Measurements from ENCODE around the gene CALR.
A peak's percentile ranks its signal among the peaks of the same experiment; 100 is the strongest.
"Not testable (repeated sequence)": the region's sequence is repeated elsewhere in the genome, so short reads cannot be mapped to it uniquely, and the experiment has no call there.

Gene CALR

DNA sequence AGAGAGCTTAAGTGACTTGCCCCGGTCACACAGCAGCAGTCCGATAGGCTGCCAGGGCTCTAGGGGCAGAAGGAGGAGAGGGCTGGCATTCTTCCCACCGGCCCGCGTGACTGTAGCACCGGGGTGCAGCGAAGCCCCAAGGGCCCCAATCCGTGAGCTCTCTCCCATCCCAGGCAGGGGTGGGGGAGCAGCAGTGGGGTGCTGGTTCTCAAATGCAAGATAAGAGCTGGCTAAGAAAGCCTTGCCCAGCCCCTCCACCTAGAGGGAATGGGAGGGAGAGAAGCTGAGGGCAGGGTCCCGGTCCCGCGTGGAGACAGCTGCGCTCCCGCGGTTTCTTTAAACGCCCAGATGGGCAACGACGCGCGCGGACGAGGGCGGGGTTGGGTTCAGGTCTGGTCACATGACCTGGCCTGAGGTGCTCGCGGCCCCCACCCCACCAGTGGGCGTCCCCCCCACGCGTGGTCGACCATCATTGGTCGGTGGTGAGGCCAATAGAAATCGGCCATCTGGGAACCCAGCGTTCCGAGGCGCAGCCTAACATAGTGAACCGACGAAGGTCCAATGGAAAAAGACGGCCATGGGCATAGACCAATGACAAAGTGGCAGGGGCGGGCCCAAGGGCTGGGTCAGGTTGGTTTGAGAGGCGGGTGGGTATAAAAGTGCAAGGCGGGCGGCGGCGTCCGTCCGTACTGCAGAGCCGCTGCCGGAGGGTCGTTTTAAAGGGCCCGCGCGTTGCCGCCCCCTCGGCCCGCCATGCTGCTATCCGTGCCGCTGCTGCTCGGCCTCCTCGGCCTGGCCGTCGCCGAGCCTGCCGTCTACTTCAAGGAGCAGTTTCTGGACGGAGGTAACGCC lies at the start of gene CALR:
CALR (plus strand) TSS at position 683 of the 852 bp plus-strand sequence; CDS start at position 754, 71 bp downstream.
- peak; percentile 100 for DNase-seq

DNA sequence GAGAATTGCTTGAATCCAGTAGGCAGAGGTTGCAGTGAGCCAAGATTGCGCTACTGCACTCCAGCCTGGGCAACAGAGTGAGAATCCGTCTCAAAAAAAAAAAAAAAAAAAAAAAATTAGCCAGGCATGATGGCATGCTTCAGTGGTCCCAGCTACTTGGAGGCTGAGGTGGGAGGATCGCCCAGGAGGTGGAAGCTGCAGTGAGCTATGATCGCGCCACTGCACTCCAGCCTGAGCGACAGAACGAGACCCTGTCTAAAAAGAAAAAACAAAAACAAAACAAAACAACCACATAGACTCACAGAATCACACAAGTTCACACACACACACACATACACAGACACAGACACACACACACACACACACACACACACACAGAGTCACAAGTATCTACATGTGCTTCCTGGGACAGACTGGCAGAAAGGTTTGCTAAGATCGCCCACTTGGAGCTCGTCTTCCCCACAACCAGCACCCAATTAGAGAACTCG lies 48.1 kb upstream of the CALR start:
- DNase-seq, result not testable (repeated sequence)

DNA sequence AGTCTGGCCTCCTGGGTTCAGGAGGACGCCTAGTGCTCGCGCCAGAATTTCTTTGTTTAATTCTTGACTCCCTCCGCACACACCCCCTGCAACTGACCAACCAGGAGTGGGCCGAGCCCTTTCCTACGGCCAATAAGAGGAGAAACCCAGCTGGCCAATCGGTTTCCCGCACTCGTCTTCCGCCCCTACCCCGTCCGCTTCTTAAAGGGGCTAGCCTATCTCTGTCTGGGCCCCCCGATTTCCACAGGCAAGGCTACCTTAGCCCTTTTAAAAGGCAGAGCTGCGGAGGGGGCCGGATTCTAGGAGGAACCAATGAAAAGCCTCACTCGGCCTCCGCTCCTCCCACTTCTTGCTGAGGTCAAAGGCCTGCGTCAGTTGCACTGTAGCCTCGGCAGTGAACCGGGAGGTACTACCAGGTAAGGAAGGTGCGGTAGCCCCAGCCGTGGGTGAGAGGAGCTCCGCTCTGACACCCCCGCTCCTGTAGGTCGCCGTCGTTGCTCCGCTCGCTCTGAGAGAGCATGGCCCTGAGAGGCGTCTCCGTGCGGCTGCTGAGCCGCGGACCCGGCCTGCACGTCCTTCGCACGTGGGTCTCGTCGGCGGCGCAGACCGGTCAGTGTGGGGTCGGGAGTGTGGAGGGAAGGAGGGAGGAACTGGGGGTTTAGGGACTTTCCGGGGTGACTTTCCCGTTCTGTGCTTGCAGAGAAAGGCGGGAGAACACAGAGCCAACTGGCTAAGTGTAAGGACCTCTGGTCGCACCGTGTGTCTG lies 47.4 kb upstream of the CALR start, which contains the start of gene GCDH:
GCDH (plus strand) TSS at position 374 of the 766 bp plus-strand sequence; CDS start at position 519, 145 bp downstream.
- DNase-seq, result peak; percentile 100

DNA sequence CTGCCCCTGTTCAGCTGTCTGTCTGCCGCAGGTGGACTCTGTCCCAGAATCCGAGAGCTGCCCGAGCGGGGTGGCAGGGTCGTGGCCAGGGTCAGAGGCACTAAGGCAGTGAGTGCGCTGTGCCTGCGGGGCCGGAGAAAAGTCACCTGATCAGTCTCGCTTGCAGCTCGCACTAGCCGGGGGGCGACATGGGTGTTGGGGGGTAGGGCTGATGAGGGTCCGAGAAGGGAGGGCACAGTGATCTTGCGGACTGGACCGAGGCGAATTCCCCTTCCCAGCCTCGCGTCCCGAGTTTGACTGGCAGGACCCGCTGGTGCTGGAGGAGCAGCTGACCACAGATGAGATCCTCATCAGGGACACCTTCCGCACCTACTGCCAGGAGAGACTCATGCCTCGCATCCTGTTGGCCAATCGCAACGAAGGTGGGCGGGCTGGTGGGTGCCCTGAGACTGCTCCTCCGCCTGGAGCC lies 46.8 kb upstream of the CALR start:
- no peak for DNase-seq

DNA sequence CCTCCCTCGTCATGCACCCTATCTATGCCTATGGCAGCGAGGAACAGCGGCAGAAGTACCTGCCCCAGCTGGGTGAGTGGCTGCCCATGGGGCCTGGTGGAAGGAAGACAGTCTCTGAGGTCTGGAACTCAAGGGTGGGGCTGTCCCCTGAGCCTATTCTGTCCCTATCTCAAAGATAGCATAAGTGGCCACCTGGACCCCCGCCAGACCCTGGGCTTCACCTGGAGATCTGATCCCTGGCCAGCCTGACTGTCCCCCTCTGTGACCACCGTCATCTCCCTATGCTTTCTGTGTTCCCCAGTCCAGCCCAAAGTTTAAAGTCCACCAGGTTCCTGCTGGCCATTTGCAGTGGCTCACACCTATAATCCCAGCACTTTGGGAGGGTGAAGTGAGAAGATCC lies 44.8 kb upstream of the CALR start:
- DNase-seq, result no peak

DNA sequence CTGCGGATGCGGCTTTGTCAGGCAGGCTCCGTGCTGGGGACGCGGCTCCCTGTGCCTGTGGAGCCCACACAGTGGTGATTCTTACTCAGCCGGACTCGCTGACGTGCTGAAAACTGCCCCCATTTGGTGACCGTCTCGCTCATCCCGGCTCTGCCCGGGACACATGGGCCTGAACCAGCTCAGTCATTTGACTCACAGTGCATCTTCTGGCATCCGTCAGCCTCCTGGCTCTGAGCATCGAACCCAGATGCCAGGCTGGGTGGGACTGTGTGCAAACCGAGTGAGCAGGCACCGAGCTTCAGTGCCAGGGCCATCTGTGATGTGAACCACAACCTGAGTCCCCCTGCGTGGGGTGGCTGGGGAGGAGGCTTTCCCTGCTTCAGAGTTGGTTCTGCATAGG lies 41.9 kb upstream of the CALR start:
- DNase-seq, result no peak

DNA sequence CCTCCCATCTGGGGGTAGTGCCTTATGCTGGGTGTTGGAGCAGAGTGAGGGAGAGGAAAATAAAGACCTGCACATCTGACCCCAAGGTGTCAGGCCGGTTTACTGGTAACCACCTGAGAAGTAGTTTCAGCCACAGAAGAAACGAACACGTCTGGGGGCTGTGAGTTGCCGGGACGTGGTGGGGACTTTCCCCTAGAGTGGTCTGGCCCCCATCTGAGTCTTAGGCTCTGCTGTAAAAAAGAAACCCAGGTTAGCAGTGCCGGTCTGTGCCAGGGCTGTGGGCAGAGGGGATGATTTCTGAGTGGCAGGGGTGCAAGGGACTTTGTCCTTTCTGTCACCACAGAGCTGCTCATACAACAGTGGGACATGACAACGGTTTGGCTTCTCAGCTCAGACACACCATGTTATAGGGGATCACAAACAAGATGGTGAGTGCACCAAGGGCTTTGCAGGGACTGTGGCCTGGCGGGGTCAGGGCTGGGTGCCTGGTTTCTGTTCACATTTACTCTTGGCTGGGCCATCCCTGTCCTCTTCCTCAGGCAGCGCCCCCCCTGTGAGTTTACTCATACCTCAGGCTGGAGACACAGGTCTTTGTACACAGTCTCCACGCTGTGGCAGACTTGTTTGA lies 38.4 kb upstream of the CALR start:
- no peak for DNase-seq

DNA sequence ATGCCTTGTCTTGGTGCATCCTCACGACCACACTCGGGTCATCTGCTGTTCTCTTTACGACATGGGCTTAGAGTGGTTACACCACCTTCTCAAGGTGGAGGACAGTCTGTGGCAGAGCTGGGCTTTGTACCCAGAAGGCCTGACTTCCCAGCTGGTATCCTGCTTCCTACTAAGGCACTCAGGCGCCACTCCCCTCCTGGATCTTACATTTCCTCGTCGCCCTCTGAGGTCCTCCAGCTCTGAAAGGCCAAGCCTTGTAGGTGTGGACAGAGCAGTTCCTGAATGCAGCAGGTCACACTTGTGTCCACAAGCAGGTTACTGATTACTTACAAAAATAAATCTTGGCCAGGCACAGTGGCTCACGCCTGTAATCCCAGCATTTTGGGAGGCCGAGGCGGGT lies 31.2 kb upstream of the CALR start:
- no peak for DNase-seq

DNA sequence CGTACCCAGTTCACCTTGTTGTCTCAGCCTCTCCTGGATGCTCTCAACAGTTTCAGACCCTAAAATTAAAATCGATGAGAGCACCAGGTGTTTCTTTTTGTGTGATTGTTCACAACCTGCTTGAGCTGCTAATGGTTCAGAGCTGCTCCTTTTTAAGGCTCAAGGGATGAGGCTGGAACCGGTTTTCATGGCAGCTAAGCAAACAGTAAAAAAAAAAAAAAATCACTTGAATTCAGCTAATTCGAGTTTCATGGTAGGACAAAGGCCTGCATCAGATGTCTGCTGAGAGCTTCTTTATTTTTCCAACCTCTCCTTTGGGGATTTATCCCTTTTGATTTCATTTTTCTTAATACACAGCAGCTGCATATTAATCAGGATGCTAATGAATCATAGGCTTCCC lies 25.8 kb upstream of the CALR start:
- DNase-seq, result no peak

DNA sequence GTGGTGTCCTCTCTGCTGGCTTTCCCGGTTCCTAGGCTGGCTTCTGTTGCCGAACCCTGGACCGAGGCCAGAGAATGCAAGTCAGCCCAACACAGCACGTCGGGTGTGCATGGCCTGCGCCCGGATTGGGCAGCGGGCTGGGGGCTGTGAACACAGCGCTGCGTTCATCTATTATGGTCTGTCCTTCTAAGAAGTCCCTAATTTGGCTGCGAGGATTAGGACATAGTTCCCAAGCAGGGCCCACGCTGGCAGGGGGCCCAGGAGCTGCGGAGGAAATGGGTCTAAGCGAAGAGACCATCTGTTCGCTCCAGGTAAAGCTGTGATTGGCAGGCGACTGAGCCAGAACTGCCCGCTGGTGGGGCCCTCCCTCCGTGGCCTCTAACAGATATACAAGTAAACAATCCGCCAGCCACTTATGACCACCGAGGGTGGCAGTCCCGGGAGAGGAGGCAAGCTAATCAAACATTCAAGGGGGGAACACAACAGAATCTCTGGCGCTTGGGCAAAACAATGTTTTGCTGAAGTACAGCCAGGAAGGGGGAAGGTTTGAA lies 25.3 kb upstream of the CALR start:
- DNase-seq, result peak; percentile 83

DNA sequence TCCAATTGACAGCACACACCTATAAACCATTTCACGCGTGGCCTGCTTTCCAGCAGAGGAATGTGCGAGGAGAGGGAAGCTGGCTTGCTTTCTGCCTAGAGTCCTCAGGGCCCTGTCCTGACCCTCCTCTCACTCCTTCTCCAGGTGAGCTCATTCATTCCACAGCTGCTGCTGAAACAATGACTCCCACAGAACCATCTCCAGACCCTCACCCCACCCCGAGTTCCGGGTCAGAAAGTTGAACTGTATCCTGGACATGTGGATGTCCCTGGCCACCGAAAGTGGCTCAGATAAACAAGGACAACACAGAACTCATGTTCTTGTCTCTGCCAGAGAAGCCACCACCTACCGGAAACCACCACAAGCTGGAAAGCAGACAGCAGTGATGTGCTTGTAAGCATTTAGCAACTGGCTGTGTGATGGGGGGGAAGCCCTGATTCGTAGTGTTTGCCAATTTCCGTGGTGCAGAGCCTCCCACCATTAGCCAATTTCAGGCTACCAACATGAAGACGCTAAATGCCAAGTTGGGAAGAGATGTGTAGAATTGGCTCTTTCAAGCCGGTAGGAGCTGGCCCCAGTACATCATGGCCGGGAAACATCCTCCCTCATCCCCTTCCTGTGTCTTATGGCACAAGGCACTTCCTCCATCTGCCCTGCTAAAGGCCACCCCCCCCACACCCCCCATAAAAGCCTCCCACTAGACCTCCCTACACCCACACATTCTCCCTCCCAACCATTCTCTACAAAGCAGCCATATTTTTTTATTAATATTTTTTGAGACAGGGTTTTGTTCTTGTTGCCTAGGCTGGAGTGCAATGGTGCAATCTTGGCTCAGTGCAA lies 24.3 kb upstream of the CALR start:
- DNase-seq, result peak; percentile 94

DNA sequence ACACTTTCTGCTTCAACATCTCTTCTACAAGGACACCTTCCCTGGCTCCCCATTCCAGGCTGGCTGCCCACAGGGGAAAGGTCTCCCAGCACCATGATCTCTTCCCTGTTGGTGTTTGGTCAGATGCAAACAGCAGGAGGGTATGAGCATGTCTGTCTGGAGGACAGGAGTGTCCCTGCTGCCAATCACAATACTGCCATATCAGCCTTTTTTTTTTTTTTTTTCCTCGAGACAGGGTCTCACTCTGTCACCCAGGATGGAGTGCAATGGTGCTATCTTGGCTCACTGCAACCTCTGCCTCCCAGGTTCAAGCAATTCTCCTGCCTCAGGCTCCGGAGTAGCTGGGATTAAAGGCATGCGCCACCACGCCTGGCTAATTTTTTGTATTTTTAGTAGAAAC lies 22.5 kb upstream of the CALR start:
- not testable (repeated sequence) for DNase-seq

DNA sequence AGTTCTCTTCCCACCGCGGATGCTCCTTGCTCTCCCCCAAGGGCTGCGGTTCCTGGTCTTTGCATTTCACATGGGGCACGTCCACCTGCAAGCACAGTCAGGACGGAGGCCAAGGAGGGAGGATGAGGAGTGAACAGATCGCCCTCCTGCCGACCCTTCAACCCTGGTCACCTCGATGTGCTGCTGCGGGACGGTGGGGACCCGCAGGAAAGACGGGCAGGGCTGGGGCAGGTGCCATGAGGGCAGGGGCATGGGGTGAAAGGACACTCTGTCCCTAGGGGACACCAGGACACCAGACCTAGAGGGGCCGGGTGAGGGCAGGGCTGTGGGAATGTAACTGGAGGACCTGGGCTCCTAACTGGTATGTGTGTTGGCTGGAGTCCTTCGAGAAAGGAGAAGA lies 20.2 kb upstream of the CALR start:
- no peak for DNase-seq

DNA sequence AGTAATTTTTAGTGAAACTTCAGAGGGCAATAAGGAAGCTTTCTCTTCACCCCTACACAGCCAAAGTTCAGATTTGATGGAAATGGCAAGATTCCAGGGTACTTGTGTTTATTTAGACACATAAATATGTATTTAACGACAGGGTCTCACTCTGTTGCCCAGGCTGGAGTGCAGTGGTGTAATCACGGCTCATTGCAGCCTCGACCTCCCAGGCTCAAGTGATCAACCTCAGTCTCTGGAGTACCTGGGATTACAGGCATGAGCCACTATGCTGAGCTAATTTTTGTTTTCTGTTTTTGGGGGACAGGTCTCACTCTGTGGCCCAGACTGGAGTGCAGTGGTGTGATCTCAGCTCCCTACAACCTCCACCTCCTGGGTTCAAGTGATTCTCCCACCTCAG lies 17.4 kb upstream of the CALR start:
- no peak for DNase-seq

DNA sequence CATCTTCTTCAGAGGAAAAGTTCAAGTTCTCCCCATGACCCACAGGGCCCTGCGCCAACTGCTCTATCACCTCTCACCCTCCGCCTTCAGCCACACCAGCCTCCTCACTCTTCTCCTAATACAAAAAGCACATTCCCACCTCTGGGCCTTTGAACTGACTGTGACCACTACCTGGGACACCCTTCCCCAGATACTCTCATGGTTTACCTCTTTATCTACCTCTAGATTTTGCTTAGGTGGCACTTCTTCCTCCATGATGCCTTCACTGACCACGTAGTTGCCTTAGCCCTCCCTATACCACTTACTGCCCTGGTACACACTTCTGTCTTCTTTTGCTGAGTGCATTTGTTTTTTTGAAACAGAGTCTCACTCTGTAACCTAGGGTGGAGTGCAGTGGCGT lies 15.4 kb upstream of the CALR start:
- no peak for DNase-seq

DNA sequence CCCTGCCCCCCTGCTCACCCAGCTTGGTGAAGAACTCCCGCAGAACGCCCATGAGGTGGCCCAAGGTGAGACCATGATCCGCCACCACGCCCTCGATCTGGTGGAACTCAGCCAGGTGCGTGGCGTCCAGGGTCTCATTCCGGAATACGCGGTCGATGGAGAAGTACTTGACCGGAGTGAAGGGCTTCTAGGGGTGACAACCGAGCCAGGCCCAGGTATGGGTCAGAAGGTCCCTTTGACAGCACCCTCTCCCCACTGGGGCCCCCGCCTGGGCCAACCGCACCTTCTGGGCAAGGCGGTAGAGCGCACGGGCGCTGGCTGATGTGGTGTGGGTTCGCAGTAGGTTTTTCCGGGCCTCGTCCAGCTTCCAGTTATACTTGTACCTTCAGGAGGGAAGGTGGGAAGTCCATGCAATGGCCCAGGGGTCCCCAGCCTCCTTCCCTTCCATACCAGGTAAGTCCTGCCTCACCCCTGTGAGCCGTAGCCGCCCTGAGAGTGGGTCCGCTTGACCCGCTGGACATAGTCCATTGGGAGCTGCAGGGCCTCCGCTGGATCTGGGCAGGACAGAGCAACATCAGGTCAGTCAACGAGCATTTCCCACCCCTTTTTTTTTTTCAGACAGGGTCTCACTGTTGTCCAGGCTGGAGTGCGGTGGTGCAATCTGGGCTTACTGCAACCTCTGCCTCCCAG lies 13.6 kb upstream of the CALR start:
- no peak for DNase-seq

DNA sequence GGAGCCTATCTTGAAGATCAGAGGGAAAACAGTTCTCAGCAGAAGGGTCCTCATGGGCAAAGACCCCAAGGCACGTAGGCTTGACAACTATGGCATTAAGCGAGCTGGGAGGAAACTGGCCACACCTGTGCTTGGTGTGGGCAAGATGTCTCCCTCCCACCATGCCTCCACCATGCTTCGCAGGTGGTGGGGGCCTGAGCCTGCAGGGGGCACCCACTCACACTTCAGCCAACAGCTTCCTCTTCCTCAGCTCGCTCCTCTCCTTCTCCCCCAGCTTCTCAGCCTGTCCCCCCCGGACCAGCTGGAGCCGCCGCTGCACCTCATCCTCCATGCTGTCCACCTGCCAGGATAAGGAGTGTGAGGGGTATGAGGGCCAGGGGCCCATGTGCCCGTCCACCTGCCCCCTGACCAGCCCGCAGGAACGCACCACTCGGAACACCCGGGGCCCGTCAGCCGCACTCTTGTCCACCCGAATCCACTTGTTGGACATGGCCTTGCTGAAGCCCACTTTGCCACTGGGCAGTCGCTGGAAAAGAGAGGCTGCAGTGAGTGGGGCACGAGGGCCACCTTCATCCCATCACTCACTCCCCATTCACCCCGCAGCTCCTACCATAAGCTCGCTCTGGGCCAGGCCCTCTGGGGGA lies 8.3 kb upstream of the CALR start:
- peak; percentile 66 for DNase-seq

DNA sequence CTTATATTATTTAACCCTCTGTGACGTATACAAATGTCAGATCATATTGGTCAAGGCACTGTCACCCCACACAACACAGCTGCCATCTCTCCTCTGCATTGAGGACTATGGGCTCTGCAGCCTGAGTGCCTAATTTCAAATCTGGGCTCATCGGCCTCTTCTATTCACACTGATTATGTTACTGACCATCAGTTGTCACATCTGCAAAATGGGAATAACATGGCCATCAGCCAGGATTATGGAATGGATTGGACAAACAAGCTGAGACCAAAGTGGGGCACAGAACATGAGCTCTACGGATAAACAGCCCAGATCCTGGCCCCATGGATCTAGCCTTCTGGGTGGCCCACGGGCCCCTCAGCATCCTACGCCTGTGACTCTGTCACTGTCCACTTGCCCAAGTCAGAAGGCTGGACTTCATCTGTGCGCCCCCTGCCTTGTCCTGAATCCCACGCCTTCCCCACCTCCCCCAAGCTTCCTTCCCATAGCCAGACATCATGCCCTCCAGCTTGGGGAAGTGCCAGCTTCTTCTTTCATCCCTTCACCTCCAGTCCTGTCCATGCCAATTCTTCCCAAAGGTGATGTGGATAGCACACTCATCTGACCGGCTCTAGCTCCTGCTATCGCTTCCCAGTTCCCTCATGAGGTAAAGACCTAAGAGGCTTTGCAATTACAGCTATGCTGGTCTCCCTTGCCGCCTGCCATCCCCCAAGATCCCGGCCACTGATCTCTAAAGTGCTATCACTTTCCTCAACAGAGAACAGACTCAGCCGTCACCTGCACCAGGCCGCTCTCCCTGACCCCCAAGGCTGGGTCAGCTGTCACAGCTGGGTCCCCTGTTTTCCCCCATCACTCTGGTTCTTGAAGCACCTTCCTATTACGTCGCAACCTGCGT lies 5.8 kb upstream of the CALR start:
- peak; percentile 40 for DNase-seq

DNA sequence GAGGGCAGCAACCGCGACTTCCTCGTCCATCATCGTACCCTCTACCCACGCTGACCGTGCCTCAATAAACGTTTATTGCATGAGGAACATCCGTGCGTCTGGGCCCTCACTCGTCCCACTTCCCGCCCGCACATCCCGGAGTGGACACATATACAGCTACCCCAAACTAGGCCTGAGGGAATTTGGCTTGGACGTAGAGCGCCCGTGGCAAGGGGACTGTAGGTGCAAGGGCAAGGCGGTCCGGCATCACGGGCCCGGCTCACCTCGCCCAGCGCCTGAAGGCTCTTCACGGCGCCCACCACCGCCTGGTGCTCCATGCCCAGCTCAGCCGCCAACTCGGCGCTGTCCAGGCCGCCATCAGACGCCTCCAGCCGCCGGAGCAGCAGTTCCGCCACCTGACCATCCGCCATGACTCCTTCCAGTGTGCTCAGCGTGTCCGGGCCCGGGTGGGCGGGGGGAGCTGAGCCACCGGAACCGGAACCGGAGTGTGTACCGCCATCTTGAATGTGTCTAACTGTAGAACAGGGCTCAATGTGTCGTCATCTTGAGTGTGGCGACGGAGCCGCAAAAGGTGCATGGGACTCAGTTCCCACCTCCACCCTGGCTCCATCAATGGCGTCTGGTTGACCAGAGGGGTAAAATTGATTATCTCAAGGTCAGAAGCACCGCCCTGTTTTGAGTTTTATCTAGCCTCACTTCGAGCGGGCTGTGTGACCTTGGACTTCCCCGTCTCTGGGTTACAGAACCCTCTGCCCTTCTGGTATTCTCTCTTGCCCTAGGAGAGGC lies 4.9 kb upstream of the CALR start, which contains the start of gene FARSA:
FARSA (minus strand) TSS at position 425 of the 786 bp plus-strand sequence; CDS start at position 410, 15 bp downstream.
- peak; percentile 97 for DNase-seq

Data from hematopoietic multipotent progenitor cell treated with erythropoietin and hydrocortisone succinate and interleukin-3 and kit ligand, for 4 days (in vitro differentiated cells).